Activated CD4-positive, alpha-beta T cell treated with anti-CD3 and anti-CD28 coated beads for 24 hours (primary cell): ENCODE data around the gene FLII.
"Not testable (repeated sequence)": the region's sequence is repeated elsewhere in the genome, so short reads cannot be mapped to it uniquely, and the experiment has no call there.

ENCODE experiments used
- DNase-seq, 2 donors: peaks; one replicate each; pipeline ENCODE4 v3.0.0-alpha.2; 2020; ENCODE audit warnings: low read depth in 2 of 2

Gene FLII

GRCh38 chr17:18258356-18259038 is at the start of gene FLII:
Gene FLII (minus strand): TSS chr17:18258738. CDS start chr17:18258690, 48 bp downstream.
- peak; percentile 41 to 44 for DNase-seq

- DNase-seq = not testable (repeated sequence)
Observed at GRCh38 chr17:18303206-18303605, 44.7 kb upstream of the FLII start.

- no peak for DNase-seq
Observed at GRCh38 chr17:18300725-18301480, 42.4 kb upstream of the FLII start.

GRCh38 chr17:18298061-18298460 is 39.5 kb upstream of the FLII start:
- DNase-seq = not testable (repeated sequence)

GRCh38 chr17:18291718-18292540 is 33.4 kb upstream of the FLII start:
- no peak for DNase-seq

- no peak for DNase-seq
Observed at GRCh38 chr17:18285296-18285695, 26.8 kb upstream of the FLII start.

GRCh38 chr17:18281788-18282187 is 23.2 kb upstream of the FLII start:
- no peak for DNase-seq

- no peak for DNase-seq
Observed at GRCh38 chr17:18280766-18281371, 22.3 kb upstream of the FLII start.

GRCh38 chr17:18280249-18280648 is 21.7 kb upstream of the FLII start:
- DNase-seq = no peak

- no peak for DNase-seq
Observed at GRCh38 chr17:18278867-18279266, 20.3 kb upstream of the FLII start.

GRCh38 chr17:18277076-18277475 is 18.5 kb upstream of the FLII start:
- no peak for DNase-seq

- DNase-seq = no peak
Observed at GRCh38 chr17:18270046-18270931, 11.8 kb upstream of the FLII start.

GRCh38 chr17:18267927-18268711 is 9.6 kb upstream of the FLII start:
- no peak for DNase-seq

GRCh38 chr17:18267366-18267765 is 8.8 kb upstream of the FLII start:
- DNase-seq = no peak

GRCh38 chr17:18263885-18264682 is 5.5 kb upstream of the FLII start:
- no peak for DNase-seq

GRCh38 chr17:18262641-18263040 is 4.1 kb upstream of the FLII start:
- no peak for DNase-seq

GRCh38 chr17:18262111-18262510 is 3.6 kb upstream of the FLII start:
- DNase-seq = no peak

- DNase-seq = no peak
Observed at GRCh38 chr17:18261659-18262058, 3.1 kb upstream of the FLII start.

GRCh38 chr17:18261146-18261515 is 2.6 kb upstream of the FLII start:
- DNase-seq = peak in 1 of 2 donors; percentile 22
